HepG2 (cell line): ENCODE measurements around the gene S100G.

Source experiments
- CHD4 ChIP-seq: fragments of 200-600 bp; sonication (generic); IDR thresholded peaks from 2 replicates; pipeline ENCODE4 v1.7.0; 2017; ENCODE audit warnings: mild to moderate bottlenecking, low read length, borderline replicate concordance
- EP300 ChIP-seq, 3 experiments: sonication (generic) in 1 of 3; formaldehyde crosslinking in 1 of 3; IDR thresholded peaks; 2 replicates each; pipeline versions ENCODE4 v1.5.1 to v1.6.1; 2011 to 2020; ENCODE audit warnings: low read depth in 2 of 3, low read length in 2 of 3, borderline replicate concordance in 1 of 3, improper control_type of control experiment in 1 of 3, mild to moderate bottlenecking in 1 of 3, missing genetic modification reagents in 1 of 3, moderate library complexity in 1 of 3
- FOXJ3 ChIP-seq: sonication (generic); formaldehyde crosslinking; IDR thresholded peaks from 2 replicates; pipeline ENCODE4 v1.4.0; 2020; ENCODE audit warnings: missing genetic modification reagents, mild to moderate bottlenecking, borderline replicate concordance
- HINFP ChIP-seq: sonication (generic); formaldehyde crosslinking; IDR thresholded peaks from 2 replicates; pipeline ENCODE4 v1.4.0; 2020; ENCODE audit warnings: low read depth, mild to moderate bottlenecking, missing genetic modification reagents
- HMGXB4 ChIP-seq, 2 experiments: sonication (generic) in 1 of 2; formaldehyde crosslinking in 1 of 2; IDR thresholded peaks; 2 replicates each; pipeline versions ENCODE4 v1.4.0 to v1.6.1; 2018 to 2020; ENCODE audit warnings: missing genetic modification reagents in 2 of 2, borderline replicate concordance in 1 of 2, low read depth in 1 of 2, mild to moderate bottlenecking in 1 of 2, missing biosample characterization in 1 of 2
- JUNB ChIP-seq: sonication (generic); formaldehyde crosslinking; IDR thresholded peaks from 2 replicates; pipeline ENCODE4 v1.8.0; 2022; ENCODE audit warnings: missing genetic modification reagents, mild to moderate bottlenecking, borderline replicate concordance
- NCOA1 ChIP-seq: sonication (generic); formaldehyde crosslinking; IDR thresholded peaks from 2 replicates; pipeline ENCODE4 v1.9.0; 2021; ENCODE audit warnings: missing genetic modification reagents
- PRDM10 ChIP-seq: sonication (generic); formaldehyde crosslinking; IDR thresholded peaks from 2 replicates; pipeline ENCODE4 v1.4.0; 2020; ENCODE audit warnings: low read depth, missing genetic modification reagents
- ZBTB20 ChIP-seq: sonication (generic); formaldehyde crosslinking; IDR thresholded peaks from 2 replicates; pipeline ENCODE4 v1.8.1; 2023; ENCODE audit warnings: missing genetic modification reagents, low read depth, mild to moderate bottlenecking, borderline replicate concordance
- ZNF253 ChIP-seq: sonication (generic); formaldehyde crosslinking; IDR thresholded peaks from 2 replicates; pipeline ENCODE4 v1.8.0; 2022; ENCODE audit warnings: mild to moderate bottlenecking, missing genetic modification reagents, borderline replicate concordance

DNA sequence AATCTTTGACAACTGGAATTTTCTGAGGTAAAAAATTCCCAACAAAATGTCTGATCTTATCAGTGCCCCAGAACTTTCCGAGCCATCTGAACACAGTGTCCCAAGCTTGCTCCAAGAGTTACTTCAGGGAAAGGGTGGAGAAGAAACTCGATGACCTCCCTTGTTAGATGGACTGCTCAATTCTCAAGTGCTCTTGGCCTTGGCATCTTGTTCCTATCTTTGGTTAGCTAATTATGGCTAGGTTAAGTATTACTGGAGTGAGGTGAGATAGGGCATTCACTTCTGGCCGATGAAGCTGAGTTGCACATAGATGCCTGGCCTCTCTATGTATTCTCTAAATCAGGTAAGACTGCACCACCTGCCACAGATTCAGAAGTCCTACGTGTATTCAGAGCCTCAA is 9.1 kb upstream of the S100G start:
- TF ChIP-seq HMGXB4 (CRISPR knock-in tag; IDR thresholded peaks at IDR 0.05; ENCODE audit: borderline replicate concordance in 1 of 2, low read depth in 1 of 2), result no peak
- no peak for TF ChIP-seq JUNB
- TF ChIP-seq ZNF253 (CRISPR knock-in tag), result no peak
- TF ChIP-seq ZBTB20 (CRISPR knock-in tag), result no peak
- no peak for TF ChIP-seq NCOA1
- TF ChIP-seq HINFP, result no peak
- TF ChIP-seq FOXJ3 (CRISPR knock-in tag), result no peak
- TF ChIP-seq PRDM10 (CRISPR knock-in tag), result no peak
- TF ChIP-seq CHD4, result no peak
- TF ChIP-seq EP300 (IDR thresholded peaks at IDR 0.05; ENCODE audit: low read depth in 2 of 2, low read length in 2 of 2), result no peak
- no peak for TF ChIP-seq EP300 (CRISPR knock-in tag; IDR thresholded peaks at IDR 0.05; ENCODE audit: borderline replicate concordance)
